ENCODE results near the gene ZFPM1. TPM values are rescaled to one million over a fixed set of nuclear protein-coding genes. Genes with fewer than 3 reads are reported as not detected.

The ZFPM1 gene
- total and polyA plus RNA-seq, 4 donors = 0.59 to 8.7 (median 5.7) TPM

GRCh38 chr16:88475037-88475436 lies 22.0 kb downstream of the ZFPM1 start:
- H3K36me3 ChIP-seq (ENCODE audit: control insufficient read depth, insufficient read depth, low read length) = peaks cover 47% of the 10 kb centered on the region
- H3K4me1 ChIP-seq (ENCODE audit: control insufficient read depth, insufficient read depth, low read length) = peaks cover 19% of the 10 kb centered on the region
- WGBS (ENCODE audit: insufficient coverage) = 97% methylated on average over 13 of the region's 13 CpGs
- H3K27me3 ChIP-seq (ENCODE audit: control insufficient read depth, insufficient read depth, low read length) = no peaks in the 10 kb centered on the region
- no peak overlapping the region for H3K27ac ChIP-seq (ENCODE audit: low read depth, low read length)
- H3K4me3 ChIP-seq (ENCODE audit: low read depth, low read length) = no peak overlapping the region
- no peaks in the 10 kb centered on the region for H3K9me3 ChIP-seq (ENCODE audit: control insufficient read depth, insufficient read depth, low read length)
- no peak for DNase-seq (ENCODE audit: low read depth in 4 of 6, low spot score in 6 of 6)

- no peak for DNase-seq (ENCODE audit: low read depth in 4 of 6, low spot score in 6 of 6)
- peaks cover 24% of the 10 kb centered on the region for H3K4me1 ChIP-seq (ENCODE audit: control insufficient read depth, insufficient read depth, low read length)
- peaks cover 45% of the 10 kb centered on the region for H3K36me3 ChIP-seq (ENCODE audit: control insufficient read depth, insufficient read depth, low read length)
- WGBS (ENCODE audit: insufficient coverage) = 62% methylated on average over 12 of the region's 14 CpGs
- no peaks in the 10 kb centered on the region for H3K27me3 ChIP-seq (ENCODE audit: control insufficient read depth, insufficient read depth, low read length)
- H3K4me3 ChIP-seq (ENCODE audit: low read depth, low read length) = no peak overlapping the region
- H3K27ac ChIP-seq (ENCODE audit: low read depth, low read length) = no peak overlapping the region
- no peaks in the 10 kb centered on the region for H3K9me3 ChIP-seq (ENCODE audit: control insufficient read depth, insufficient read depth, low read length)
These were observed 23.1 kb downstream of the ZFPM1 start for GRCh38 chr16:88476203-88476602.

- H3K4me1 ChIP-seq (ENCODE audit: control insufficient read depth, insufficient read depth, low read length) = peaks cover 26% of the 10 kb centered on the region
- DNase-seq (ENCODE audit: low read depth in 4 of 6, low spot score in 6 of 6) = no peak
- no peaks in the 10 kb centered on the region for H3K27me3 ChIP-seq (ENCODE audit: control insufficient read depth, insufficient read depth, low read length)
- peaks cover 38% of the 10 kb centered on the region for H3K36me3 ChIP-seq (ENCODE audit: control insufficient read depth, insufficient read depth, low read length)
- H3K27ac ChIP-seq (ENCODE audit: low read depth, low read length) = no peak overlapping the region
- no peaks in the 10 kb centered on the region for H3K9me3 ChIP-seq (ENCODE audit: control insufficient read depth, insufficient read depth, low read length)
- no peak overlapping the region for H3K4me3 ChIP-seq (ENCODE audit: low read depth, low read length)
- WGBS (ENCODE audit: insufficient coverage) = 89% methylated on average over 25 of the region's 26 CpGs
These were observed 23.8 kb downstream of the ZFPM1 start for GRCh38 chr16:88476817-88477397.

GRCh38 chr16:88477631-88478519 lies 24.8 kb downstream of the ZFPM1 start:
- peaks cover 39% of the 10 kb centered on the region for H3K36me3 ChIP-seq (ENCODE audit: control insufficient read depth, insufficient read depth, low read length)
- H3K4me3 ChIP-seq (ENCODE audit: low read depth, low read length) = no peak overlapping the region
- 45% methylated on average over 27 of the region's 27 CpGs for WGBS (ENCODE audit: insufficient coverage)
- H3K27me3 ChIP-seq (ENCODE audit: control insufficient read depth, insufficient read depth, low read length) = no peaks in the 10 kb centered on the region
- peak in 1 of 6 donors; percentile 30 for DNase-seq (ENCODE audit: low read depth in 4 of 6, low spot score in 6 of 6)
- H3K4me1 ChIP-seq (ENCODE audit: control insufficient read depth, insufficient read depth, low read length) = peaks cover 35% of the 10 kb centered on the region
- H3K9me3 ChIP-seq (ENCODE audit: control insufficient read depth, insufficient read depth, low read length) = no peaks in the 10 kb centered on the region
- no peak overlapping the region for H3K27ac ChIP-seq (ENCODE audit: low read depth, low read length)

- H3K27me3 ChIP-seq (ENCODE audit: control insufficient read depth, insufficient read depth, low read length) = no peaks in the 10 kb centered on the region
- H3K36me3 ChIP-seq (ENCODE audit: control insufficient read depth, insufficient read depth, low read length) = peaks cover 36% of the 10 kb centered on the region
- no peak overlapping the region for H3K27ac ChIP-seq (ENCODE audit: low read depth, low read length)
- DNase-seq (ENCODE audit: low read depth in 4 of 6, low spot score in 6 of 6) = no peak
- no peaks in the 10 kb centered on the region for H3K9me3 ChIP-seq (ENCODE audit: control insufficient read depth, insufficient read depth, low read length)
- peaks cover 41% of the 10 kb centered on the region for H3K4me1 ChIP-seq (ENCODE audit: control insufficient read depth, insufficient read depth, low read length)
- no peak overlapping the region for H3K4me3 ChIP-seq (ENCODE audit: low read depth, low read length)
- WGBS (ENCODE audit: insufficient coverage) = 81% methylated on average over 35 of the region's 39 CpGs
These were observed 26.1 kb downstream of the ZFPM1 start for GRCh38 chr16:88478889-88479792.

GRCh38 chr16:88479793-88480760 lies 27.0 kb downstream of the ZFPM1 start:
- peak in 1 of 6 donors; percentile 39 for DNase-seq (ENCODE audit: low read depth in 4 of 6, low spot score in 6 of 6)
- Histone ChIP-seq H3K9me3 (ENCODE audit: control insufficient read depth, insufficient read depth, low read length) (no peaks in the 10 kb centered on the region), H3K4me1 (ENCODE audit: control insufficient read depth, insufficient read depth, low read length) (peaks cover 41% of the 10 kb centered on the region), H3K27ac (ENCODE audit: low read depth, low read length) (no peak overlapping the region), H3K4me3 (ENCODE audit: low read depth, low read length) (no peak overlapping the region), H3K36me3 (ENCODE audit: control insufficient read depth, insufficient read depth, low read length) (peaks cover 39% of the 10 kb centered on the region), H3K27me3 (ENCODE audit: control insufficient read depth, insufficient read depth, low read length) (no peaks in the 10 kb centered on the region)
- WGBS (ENCODE audit: insufficient coverage) = 81% methylated on average over 20 of the region's 28 CpGs

- 63% methylated on average over 12 of the region's 19 CpGs for WGBS (ENCODE audit: insufficient coverage)
- Histone ChIP-seq H3K27me3 (ENCODE audit: control insufficient read depth, insufficient read depth, low read length) (no peaks in the 10 kb centered on the region), H3K4me3 (ENCODE audit: low read depth, low read length) (no peak overlapping the region), H3K36me3 (ENCODE audit: control insufficient read depth, insufficient read depth, low read length) (peaks cover 34% of the 10 kb centered on the region), H3K9me3 (ENCODE audit: control insufficient read depth, insufficient read depth, low read length) (no peaks in the 10 kb centered on the region), H3K27ac (ENCODE audit: low read depth, low read length) (no peak overlapping the region), H3K4me1 (ENCODE audit: control insufficient read depth, insufficient read depth, low read length) (peaks cover 41% of the 10 kb centered on the region)
- DNase-seq (ENCODE audit: low read depth in 4 of 6, low spot score in 6 of 6) = peak in 2 of 6 donors; percentile 27 to 68
These were observed 27.7 kb downstream of the ZFPM1 start for GRCh38 chr16:88480829-88481228.

GRCh38 chr16:88481851-88482250 lies 28.8 kb downstream of the ZFPM1 start:
- Histone ChIP-seq H3K4me1 (ENCODE audit: control insufficient read depth, insufficient read depth, low read length) (peaks cover 41% of the 10 kb centered on the region), H3K27ac (ENCODE audit: low read depth, low read length) (no peak overlapping the region), H3K4me3 (ENCODE audit: low read depth, low read length) (no peak overlapping the region), H3K27me3 (ENCODE audit: control insufficient read depth, insufficient read depth, low read length) (no peaks in the 10 kb centered on the region), H3K36me3 (ENCODE audit: control insufficient read depth, insufficient read depth, low read length) (peaks cover 40% of the 10 kb centered on the region), H3K9me3 (ENCODE audit: control insufficient read depth, insufficient read depth, low read length) (no peaks in the 10 kb centered on the region)
- 78% methylated on average over 9 of the region's 9 CpGs for WGBS (ENCODE audit: insufficient coverage)
- peak in 1 of 6 donors; percentile 5 for DNase-seq (ENCODE audit: low read depth in 4 of 6, low spot score in 6 of 6)

All from spinal cord (tissue), 10 donors.